ENCODE data around the gene WFIKKN2. TPM values are rescaled to one million over a fixed set of nuclear protein-coding genes. Genes with fewer than 3 reads are reported as not detected.

WFIKKN2 gene
- total RNA-seq, 4 donors from 2014 or later: 0.42 to 0.75 (median 0.60) TPM

GRCh38 chr17:50818921-50819657 is 16.3 kb upstream of the WFIKKN2 start:
- H3K27me3 ChIP-seq: no peaks in the 10 kb centered on the region
- H3K27ac ChIP-seq (replicated peaks in 1 of 4): no peak overlapping the region
- no peak overlapping the region for H3K4me3 ChIP-seq
- intact Hi-C loops (cut with DNase I): no loop called here
- peaks cover 0 to 7% (median 4%) of the 10 kb centered on the region in 4 donors for H3K4me1 ChIP-seq
- H3K9me3 ChIP-seq: no peaks in the 10 kb centered on the region
- TF ChIP-seq EP300 (IDR thresholded peaks at IDR 0.05): no peak
- TF ChIP-seq CTCF (IDR thresholded peaks at IDR 0.05): no peak
- no peak for TF ChIP-seq POLR2AphosphoS5 (IDR thresholded peaks at IDR 0.05)
- no peak for TF ChIP-seq POLR2A (IDR thresholded peaks at IDR 0.05; ENCODE audit: low read depth)
- no peaks in the 10 kb centered on the region for H3K36me3 ChIP-seq
- DNase-seq (ENCODE audit: extremely low spot score): no peak
- WGBS: 72% methylated on average over 6 of the region's 6 CpGs

DNA sequence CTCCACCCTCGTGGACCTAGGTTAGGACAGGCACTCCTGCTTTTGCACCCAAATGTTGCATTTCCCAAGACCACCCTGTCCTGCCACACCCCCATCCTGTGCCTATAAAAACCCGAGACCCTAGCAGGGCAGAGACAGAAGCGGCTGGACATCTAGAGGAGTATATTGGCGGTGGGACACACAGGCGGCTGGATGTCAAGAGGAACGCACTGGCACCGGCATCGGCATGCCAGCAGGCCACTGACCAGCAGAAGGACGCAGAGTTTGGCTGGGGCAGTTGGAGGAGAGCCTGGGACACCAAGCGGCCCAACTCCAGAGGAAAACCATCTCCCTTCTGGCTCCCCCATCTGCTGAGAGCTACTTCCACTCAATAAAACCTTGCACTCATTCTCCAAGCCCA is 14.7 kb upstream of the WFIKKN2 start:
- no peaks in the 10 kb centered on the region for H3K9me3 ChIP-seq
- H3K4me1 ChIP-seq: peaks cover 0 to 7% (median 4%) of the 10 kb centered on the region in 4 donors
- H3K27ac ChIP-seq (replicated peaks in 1 of 4): no peak overlapping the region
- H3K27me3 ChIP-seq: no peaks in the 10 kb centered on the region
- no peak for TF ChIP-seq EP300 (IDR thresholded peaks at IDR 0.05)
- TF ChIP-seq CTCF (IDR thresholded peaks at IDR 0.05): no peak
- no peak for TF ChIP-seq POLR2A (IDR thresholded peaks at IDR 0.05; ENCODE audit: low read depth)
- TF ChIP-seq POLR2AphosphoS5 (IDR thresholded peaks at IDR 0.05): no peak
- H3K36me3 ChIP-seq: no peaks in the 10 kb centered on the region
- no peak overlapping the region for H3K4me3 ChIP-seq
- 90% methylated on average over 9 of the region's 10 CpGs for WGBS
- DNase-seq (ENCODE audit: extremely low spot score): no peak
- intact Hi-C loops (cut with DNase I): no loop called here

DNA sequence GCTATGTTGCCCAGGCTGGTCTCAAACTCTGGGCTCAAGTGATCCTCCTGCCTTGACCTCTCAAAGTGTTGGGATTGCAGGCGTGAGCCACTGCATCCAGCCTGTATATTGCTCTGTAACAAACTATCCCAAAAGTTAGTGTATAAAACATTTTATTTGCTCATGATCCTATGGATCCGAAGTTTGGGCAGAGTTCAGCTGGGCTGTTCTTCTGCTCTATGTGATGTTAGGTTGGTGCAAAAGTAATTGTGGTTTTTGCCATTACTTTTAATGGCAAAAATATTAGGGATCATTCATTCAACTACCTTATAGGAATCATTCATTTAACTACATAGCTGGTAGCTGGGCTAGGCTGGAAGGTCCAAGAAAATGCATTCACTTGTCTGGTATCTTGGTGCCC is 12.8 kb upstream of the WFIKKN2 start:
- WGBS: 94% methylated on average over 2 of the region's 2 CpGs
- no peak overlapping the region for H3K4me3 ChIP-seq
- peaks cover 0 to under 1% (median 0%) of the 10 kb centered on the region in 4 donors for H3K4me1 ChIP-seq
- TF ChIP-seq EP300 (IDR thresholded peaks at IDR 0.05): no peak
- TF ChIP-seq POLR2A (IDR thresholded peaks at IDR 0.05; ENCODE audit: low read depth): no peak
- TF ChIP-seq POLR2AphosphoS5 (IDR thresholded peaks at IDR 0.05): no peak
- no peaks in the 10 kb centered on the region for H3K27me3 ChIP-seq
- intact Hi-C loops (cut with DNase I): no loop called here
- H3K9me3 ChIP-seq: no peaks in the 10 kb centered on the region
- H3K27ac ChIP-seq (replicated peaks in 1 of 4): no peak overlapping the region
- no peaks in the 10 kb centered on the region for H3K36me3 ChIP-seq
- no peak for DNase-seq (ENCODE audit: extremely low spot score)

DNA sequence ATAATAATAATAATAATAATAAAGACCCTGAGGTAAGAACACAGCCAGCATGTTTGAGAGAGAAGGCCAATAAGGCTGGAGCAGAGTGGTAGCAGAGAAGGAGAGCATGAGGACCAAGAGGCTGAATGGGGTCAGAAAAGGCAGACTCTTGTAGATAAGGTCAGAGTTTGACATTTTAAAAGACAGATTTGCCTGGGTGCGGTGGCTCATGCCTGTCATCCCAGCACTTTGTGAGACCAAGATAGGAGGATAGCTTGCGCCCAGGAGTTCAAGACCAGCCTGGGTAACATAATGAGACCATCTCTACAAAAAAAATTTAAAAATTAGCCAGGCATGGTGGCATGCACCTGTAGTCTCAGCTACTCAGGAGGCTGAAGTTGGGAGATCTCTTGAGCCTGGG is 11.0 kb upstream of the WFIKKN2 start:
- Histone ChIP-seq H3K27ac (replicated peaks in 1 of 4) (no peak overlapping the region), H3K36me3 (no peaks in the 10 kb centered on the region), H3K9me3 (no peaks in the 10 kb centered on the region), H3K4me3 (no peak overlapping the region), H3K27me3 (no peaks in the 10 kb centered on the region), H3K4me1 (no peaks in the 10 kb centered on the region)
- TF ChIP-seq CTCF (IDR thresholded peaks at IDR 0.05) (no peak), POLR2A (IDR thresholded peaks at IDR 0.05; ENCODE audit: low read depth) (no peak), POLR2AphosphoS5 (IDR thresholded peaks at IDR 0.05) (no peak), EP300 (IDR thresholded peaks at IDR 0.05) (no peak)
- no peak for DNase-seq (ENCODE audit: extremely low spot score)
- intact Hi-C loops (cut with DNase I): no loop called here
- WGBS: 95% methylated on average over 2 of the region's 2 CpGs

DNA sequence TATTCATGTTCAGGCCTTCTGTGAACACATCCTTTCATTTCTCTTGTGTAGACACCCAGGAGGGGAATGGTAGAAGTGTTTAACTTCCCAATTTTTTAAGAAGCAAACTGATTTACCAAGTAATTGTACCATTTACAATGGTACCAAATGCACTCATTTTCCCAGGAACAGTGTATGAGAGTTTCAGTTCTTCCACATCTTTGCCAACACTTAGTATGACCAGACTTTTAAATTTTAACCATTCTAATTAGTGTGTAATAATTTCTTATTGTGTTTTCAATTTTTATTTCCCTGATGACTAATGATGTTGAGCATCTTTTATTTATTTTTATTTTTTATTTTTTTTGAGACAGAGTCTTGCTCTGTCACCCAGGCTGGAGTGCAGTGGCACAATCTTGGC is 10.2 kb upstream of the WFIKKN2 start:
- no peaks in the 10 kb centered on the region for H3K27me3 ChIP-seq
- TF ChIP-seq CTCF (IDR thresholded peaks at IDR 0.05) (no peak), POLR2AphosphoS5 (IDR thresholded peaks at IDR 0.05) (no peak), EP300 (IDR thresholded peaks at IDR 0.05) (no peak), POLR2A (IDR thresholded peaks at IDR 0.05; ENCODE audit: low read depth) (no peak)
- no peaks in the 10 kb centered on the region for H3K9me3 ChIP-seq
- intact Hi-C loops (cut with DNase I): no loop called here
- H3K27ac ChIP-seq (replicated peaks in 1 of 4): no peak overlapping the region
- no peak overlapping the region for H3K4me3 ChIP-seq
- H3K4me1 ChIP-seq: no peaks in the 10 kb centered on the region
- no peak for DNase-seq (ENCODE audit: extremely low spot score)
- H3K36me3 ChIP-seq: no peaks in the 10 kb centered on the region

Measured in esophagus muscularis mucosa (tissue), 4 donors.